GM12801 (cell line): ENCODE data around the gene SH2D3C.

Experiments
- TF ChIP-seq, protein P1 (sequence below): IDR thresholded peaks from one replicate; pipeline ENCODE4 v1.5.1; 2011; ENCODE audit warnings: control low read depth; ENCODE audit not compliant: insufficient read length; ENCODE audit errors: extremely low read depth

SH2D3C gene

GRCh38 chr9:127755061-127756060 is 23.1 kb downstream of the SH2D3C start:
- TF ChIP-seq, protein P1, sequence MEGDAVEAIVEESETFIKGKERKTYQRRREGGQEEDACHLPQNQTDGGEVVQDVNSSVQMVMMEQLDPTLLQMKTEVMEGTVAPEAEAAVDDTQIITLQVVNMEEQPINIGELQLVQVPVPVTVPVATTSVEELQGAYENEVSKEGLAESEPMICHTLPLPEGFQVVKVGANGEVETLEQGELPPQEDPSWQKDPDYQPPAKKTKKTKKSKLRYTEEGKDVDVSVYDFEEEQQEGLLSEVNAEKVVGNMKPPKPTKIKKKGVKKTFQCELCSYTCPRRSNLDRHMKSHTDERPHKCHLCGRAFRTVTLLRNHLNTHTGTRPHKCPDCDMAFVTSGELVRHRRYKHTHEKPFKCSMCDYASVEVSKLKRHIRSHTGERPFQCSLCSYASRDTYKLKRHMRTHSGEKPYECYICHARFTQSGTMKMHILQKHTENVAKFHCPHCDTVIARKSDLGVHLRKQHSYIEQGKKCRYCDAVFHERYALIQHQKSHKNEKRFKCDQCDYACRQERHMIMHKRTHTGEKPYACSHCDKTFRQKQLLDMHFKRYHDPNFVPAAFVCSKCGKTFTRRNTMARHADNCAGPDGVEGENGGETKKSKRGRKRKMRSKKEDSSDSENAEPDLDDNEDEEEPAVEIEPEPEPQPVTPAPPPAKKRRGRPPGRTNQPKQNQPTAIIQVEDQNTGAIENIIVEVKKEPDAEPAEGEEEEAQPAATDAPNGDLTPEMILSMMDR: no peak

- TF ChIP-seq, protein P1: no peak
Measured at GRCh38 chr9:127754099-127755060, 24.1 kb downstream of the SH2D3C start.

DNA sequence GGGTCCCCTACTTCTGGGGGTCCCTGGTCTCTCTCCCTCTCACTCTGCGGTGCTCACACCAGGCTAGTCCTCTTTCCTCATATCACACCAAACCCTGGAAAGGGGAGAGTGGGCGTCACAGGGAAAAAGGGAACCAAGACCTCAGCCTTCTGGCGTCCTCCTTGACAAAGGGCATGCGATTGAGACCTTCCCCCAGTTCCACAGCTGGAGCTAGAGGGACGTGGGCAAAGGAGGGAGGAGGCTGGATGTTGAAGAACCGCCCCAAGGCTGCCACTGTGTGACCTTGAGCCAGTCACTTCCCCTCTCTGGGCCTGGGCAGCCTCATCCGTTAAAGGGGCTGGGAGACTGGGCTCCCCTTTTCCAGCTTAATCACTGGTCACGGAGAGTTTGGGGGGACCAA is 24.8 kb downstream of the SH2D3C start:
- TF ChIP-seq, protein P1: no peak

GRCh38 chr9:127753148-127753547 is 25.3 kb downstream of the SH2D3C start:
- TF ChIP-seq, protein P1: no peak

DNA sequence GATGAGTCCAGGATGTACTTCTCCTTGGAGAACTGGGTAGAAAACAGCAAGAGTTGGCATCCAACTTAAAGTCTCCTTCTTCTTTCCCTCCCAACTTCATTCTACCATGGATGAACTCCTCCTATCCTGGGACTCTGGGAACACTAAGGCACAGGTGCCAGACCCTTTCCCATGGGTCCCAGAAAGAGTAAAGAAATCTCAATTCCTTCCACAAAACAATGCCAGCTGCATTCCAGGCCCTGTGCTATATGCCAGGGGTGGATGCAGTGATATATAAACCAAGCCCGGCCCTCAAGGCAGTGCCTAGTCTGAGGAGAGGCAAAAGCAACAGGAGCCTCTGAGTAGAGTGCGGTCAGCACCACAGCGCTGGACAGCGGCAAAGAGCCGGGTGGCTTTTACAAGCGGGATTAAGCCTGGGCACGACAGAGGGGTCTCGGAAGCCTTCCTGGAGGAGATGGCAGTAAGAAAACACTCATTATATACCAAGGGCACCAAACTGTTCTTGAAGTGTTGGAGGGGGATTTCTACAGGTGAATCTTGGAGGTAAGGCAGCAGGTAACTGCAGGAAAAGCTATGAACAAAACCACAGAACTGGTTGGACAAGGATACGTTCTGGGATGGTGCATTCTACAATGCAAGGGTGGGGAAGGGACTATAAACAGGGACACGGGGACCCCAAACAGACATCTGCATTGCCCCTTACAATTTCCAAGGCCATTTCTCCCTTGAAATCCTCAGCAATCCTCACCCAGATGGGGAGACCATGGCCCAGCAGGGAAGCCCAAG is 27.0 kb downstream of the SH2D3C start:
- TF ChIP-seq, protein P1: no peak

DNA sequence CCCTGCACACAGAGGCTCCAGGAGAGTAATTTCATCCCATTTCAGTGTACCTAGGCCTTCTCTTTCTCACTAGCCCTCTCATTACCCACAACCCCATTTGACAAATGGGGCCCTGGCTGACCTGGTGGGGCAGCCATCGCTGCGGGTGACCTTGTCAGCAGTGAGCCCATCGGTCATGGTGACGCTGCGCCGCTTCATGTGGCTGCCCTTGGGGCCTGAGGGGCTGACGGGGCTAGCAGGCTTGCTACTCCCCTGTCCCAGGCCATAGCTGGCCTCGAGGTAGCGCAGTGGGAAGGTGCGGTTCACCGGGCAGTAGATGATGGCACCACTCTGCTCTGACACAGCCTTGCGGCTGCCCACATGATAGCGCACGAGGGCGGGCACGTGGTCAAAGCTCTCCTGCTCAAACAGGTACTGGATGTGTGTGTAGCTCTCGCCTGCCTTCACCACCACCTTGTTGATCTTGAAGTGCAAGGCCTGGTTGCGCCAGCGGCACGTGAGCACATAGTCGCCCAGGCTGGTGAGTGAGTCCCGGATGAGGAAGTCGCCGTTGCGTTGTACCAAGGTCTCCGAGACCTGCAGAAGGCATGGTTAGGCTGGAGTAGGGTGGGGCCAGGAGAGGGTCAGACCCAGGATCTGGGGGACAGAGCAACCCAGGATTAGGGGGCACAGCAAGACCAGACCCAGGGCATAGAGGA is 29.2 kb downstream of the SH2D3C start:
- TF ChIP-seq, protein P1: no peak
